HG03469 (cell line): Measurements from ENCODE around the gene ATP11B.

Experiments
- ATAC-seq: cut with Tn5 transposase; IDR thresholded peaks from one replicate; pipeline ENCODE4 v1.9.1; 2021; ENCODE audit warnings: mild to moderate bottlenecking, moderate library complexity, moderate number of reproducible peaks; ENCODE audit not compliant: unreplicated experiment

ATP11B gene

GRCh38 chr3:182947888-182948287 is 154.6 kb downstream of the ATP11B start:
- no peak for ATAC-seq

- ATAC-seq = no peak
Measured at GRCh38 chr3:182948305-182948704, 155.0 kb downstream of the ATP11B start.

- ATAC-seq = no peak
Measured at GRCh38 chr3:182949688-182950087, 156.4 kb downstream of the ATP11B start.

- peak; percentile 95 for ATAC-seq
Measured at GRCh38 chr3:182954553-182955235, 161.4 kb downstream of the ATP11B start.

- no peak for ATAC-seq
Measured at GRCh38 chr3:182957226-182957625, 163.9 kb downstream of the ATP11B start.

- no peak for ATAC-seq
Measured at GRCh38 chr3:182957676-182958266, 164.5 kb downstream of the ATP11B start.

GRCh38 chr3:182959474-182960350 is 166.4 kb downstream of the ATP11B start:
- no peak for ATAC-seq

GRCh38 chr3:182962166-182962565 is 168.9 kb downstream of the ATP11B start:
- no peak for ATAC-seq

- ATAC-seq = no peak
Measured at GRCh38 chr3:182964179-182964578, 170.9 kb downstream of the ATP11B start.

- no peak for ATAC-seq
Measured at GRCh38 chr3:182965861-182966366, 172.6 kb downstream of the ATP11B start.

GRCh38 chr3:182967218-182968204 is 174.2 kb downstream of the ATP11B start:
- no peak for ATAC-seq

GRCh38 chr3:182969277-182969676 is 176.0 kb downstream of the ATP11B start:
- no peak for ATAC-seq

- no peak for ATAC-seq
Measured at GRCh38 chr3:182969853-182970252, 176.5 kb downstream of the ATP11B start.

GRCh38 chr3:182970811-182971418 is 177.6 kb downstream of the ATP11B start:
- ATAC-seq = no peak
